ENCODE data around the gene ENTPD6.

DNA sequence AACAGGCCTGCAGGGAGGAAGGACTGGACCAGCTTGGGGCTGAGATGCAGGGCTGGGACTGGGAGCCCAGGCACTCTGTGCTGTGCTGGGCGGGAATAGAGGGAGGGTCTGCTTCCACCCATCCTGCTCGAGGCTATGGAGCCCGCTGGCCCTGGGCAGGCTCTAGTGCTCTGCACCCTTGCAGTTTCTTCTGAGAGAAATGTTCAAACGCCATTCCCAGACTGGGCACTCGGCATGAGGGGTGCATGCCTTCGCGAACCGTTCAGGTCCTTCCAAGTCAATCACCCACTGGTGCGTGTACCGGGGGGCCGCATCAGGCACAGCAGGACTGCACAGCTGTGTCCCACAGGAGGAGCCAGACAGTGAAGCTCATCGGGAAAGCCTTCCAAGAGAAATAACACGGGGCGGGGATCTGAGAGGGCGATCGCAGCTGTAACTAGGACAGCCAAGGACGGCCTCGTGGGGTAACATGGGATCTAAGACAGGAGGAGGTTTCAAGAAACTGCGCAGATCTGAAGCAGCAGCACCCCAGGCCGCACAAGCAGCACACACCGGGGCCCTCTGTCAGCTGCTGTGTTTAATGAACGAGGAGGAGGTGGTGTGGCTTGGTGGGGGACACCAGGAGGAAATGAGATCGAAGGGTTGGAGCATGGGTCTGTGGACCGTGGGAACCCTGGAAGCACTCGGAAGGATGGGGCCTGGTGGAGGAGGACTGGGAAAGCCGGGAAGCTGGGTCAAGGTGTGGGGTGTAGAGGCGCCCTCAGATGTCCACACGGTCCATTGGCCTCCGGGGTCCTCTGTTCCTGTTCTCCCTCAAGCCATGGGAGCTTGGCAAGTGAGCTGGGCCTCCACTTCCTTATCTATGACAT lies 26.3 kb downstream of the ENTPD6 start:
- no peak for TF ChIP-seq ZNF384 (IDR thresholded peaks at IDR 0.05)
- TF ChIP-seq, protein P1, sequence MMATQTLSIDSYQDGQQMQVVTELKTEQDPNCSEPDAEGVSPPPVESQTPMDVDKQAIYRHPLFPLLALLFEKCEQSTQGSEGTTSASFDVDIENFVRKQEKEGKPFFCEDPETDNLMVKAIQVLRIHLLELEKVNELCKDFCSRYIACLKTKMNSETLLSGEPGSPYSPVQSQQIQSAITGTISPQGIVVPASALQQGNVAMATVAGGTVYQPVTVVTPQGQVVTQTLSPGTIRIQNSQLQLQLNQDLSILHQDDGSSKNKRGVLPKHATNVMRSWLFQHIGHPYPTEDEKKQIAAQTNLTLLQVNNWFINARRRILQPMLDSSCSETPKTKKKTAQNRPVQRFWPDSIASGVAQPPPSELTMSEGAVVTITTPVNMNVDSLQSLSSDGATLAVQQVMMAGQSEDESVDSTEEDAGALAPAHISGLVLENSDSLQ (IDR thresholded peaks at IDR 0.05): no peak
- TF ChIP-seq BHLHE40 (IDR thresholded peaks at IDR 0.05; ENCODE audit: borderline replicate concordance): no peak

Data from HEK293T (cell line).